GM18909 (cell line): ENCODE results near the gene FES.

Experiments used
- ATAC-seq: cut with Tn5 transposase; IDR thresholded peaks from one replicate; pipeline ENCODE4 v1.9.1; 2021; ENCODE audit warnings: mild to moderate bottlenecking; ENCODE audit not compliant: unreplicated experiment, poor library complexity

FES gene

DNA sequence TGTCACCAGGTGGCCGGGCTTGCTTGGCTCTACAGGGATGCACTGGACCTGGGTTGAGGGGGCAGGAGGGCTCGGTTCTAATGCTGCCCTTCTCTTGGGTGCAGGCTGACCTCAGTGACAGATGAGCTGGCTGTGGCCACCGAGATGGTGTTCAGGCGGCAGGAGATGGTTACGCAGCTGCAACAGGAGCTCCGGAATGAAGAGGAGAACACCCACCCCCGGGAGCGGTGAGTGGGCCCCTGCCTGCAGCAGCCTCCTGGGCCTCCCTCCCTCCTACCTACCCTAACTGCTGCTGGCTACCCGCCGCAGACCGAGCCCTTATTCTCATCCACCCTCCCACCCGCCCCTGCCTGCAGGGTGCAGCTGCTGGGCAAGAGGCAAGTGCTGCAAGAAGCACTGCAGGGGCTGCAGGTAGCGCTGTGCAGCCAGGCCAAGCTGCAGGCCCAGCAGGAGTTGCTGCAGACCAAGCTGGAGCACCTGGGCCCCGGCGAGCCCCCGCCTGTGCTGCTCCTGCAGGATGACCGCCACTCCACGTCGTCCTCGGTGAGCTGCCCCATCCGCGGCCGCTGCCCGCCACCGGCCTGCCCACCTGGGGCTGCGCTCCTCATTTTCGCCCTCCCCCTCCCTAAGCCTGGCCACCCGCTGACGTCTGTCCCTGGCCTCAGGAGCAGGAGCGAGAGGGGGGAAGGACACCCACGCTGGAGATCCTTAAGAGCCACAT lies 5.6 kb downstream of the FES start:
- ATAC-seq = no peak

- ATAC-seq = no peak
Measured at GRCh38 chr15:90890839-90891238, 6.5 kb downstream of the FES start.

DNA sequence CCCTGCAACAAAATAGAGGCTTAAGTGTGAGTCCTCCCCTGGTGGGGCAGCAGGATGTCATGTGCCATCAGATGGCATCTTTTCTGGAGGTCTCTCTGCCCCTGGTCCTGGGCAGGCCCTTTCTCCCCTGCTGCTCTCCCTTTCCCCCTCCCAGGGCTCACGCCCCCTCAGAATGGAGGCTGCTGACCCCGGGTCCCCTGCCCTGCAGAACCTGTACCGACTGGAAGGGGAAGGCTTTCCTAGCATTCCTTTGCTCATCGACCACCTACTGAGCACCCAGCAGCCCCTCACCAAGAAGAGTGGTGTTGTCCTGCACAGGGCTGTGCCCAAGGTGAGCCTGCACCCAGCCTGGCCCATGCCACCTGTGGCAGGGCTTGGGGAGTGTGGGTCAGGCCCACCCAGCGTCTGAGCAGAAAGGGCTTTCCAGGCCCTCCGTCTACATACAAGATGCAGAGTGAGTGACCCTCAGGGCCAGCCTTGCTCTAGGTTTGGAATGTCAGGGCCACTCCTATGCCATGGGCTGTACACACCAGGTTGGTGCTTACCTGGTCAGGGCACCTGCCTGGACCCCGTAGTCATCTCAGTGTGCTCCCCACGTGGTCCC lies 7.1 kb downstream of the FES start:
- no peak for ATAC-seq

- ATAC-seq = no peak
Measured at GRCh38 chr15:90892023-90892422, 7.7 kb downstream of the FES start.

DNA sequence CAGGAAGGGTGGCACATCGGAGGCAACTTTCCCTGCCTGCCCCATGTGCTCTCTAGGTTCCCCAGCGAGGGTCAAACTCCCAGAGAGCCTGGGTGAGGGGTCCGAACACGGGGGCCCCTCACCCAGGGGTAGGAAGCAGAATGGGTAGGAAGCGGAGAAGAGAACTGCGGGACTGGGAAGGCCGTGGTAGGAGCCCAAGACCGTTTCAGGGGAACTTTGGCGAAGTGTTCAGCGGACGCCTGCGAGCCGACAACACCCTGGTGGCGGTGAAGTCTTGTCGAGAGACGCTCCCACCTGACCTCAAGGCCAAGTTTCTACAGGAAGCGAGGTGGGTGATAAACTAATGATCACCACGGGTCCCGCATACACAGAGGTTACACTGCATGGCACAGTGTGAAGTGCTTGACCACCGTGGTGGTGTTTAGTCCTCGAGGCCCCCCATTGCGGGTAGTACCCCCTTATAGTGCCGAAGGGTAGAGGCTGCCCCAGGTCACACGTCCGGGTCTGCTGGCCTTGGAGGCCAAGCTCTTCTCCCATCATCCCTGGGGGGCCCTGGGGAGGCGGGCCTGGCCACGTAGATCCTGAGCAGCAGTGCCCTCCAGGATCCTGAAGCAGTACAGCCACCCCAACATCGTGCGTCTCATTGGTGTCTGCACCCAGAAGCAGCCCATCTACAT lies 8.3 kb downstream of the FES start:
- ATAC-seq = no peak

- no peak for ATAC-seq
Measured at GRCh38 chr15:90893175-90894090, 9.1 kb downstream of the FES start.

GRCh38 chr15:90895571-90896117 lies 11.3 kb downstream of the FES start:
- no peak for ATAC-seq

DNA sequence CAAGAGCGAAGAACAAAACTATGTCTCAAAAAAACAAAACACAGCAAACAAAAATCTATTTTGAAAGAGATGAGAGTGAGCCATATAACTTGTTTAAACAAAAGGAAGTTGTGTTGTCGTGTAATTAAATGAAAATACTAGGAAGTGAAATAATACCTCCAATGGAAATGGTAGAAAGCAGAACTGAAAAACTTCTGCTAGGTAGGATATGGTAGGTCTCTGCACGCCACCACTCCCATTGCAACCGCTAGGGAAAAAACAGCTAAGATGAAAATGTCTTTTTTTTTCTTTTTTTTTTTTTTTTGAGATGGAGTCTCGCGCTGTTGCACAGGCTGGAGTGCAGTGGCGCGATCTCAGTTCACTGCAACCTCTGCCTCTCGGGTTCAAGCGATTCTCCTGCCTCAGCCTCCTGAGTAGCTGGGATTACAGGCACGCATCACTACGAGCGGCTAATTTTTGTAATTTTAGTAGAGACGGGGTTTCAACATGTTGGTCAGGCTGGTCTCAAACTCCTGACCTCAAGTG lies 12.9 kb downstream of the FES start:
- peak; percentile 67 for ATAC-seq

DNA sequence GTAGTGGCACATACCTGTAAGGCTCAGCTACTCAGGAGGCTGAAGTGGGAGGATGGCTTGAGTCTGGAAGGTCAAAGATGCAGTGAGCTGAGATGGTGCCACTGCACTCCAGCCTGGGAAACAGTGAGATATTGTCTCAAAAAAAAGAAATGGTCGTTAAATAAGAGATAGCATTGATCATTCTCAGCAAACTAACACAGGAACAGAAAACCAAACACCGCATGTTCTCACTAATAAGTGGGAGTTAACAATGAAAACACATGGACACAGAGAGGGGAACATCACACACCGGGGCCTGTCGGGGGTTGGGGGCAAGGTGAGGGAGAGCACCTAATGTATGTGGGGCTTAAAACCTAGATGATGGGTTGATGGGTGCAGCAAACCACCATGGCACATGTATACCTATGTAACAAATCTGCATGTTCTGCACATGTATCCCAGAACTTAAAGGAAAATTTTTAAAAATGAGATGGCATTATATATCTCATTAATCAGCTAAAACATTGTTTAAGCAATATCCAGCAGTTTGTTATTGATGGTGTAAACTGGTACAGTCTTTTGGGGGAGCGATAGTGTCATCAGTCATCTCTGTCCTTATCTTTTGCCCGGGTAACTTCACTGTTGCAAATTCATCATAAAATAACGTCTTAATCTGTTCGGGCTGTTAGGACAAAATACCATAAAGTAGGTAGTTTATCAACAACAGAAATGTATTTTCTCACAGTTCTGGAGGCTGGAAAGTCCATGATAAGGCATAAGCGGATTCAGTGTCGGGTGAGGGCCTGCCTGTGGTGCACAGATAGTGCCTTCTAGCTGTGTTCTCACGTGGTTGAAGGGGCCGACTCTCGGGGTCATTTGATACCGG lies 17.1 kb downstream of the FES start:
- no peak for ATAC-seq

- ATAC-seq = peak; percentile 73
Measured at GRCh38 chr15:90902040-90902839, 17.9 kb downstream of the FES start.

DNA sequence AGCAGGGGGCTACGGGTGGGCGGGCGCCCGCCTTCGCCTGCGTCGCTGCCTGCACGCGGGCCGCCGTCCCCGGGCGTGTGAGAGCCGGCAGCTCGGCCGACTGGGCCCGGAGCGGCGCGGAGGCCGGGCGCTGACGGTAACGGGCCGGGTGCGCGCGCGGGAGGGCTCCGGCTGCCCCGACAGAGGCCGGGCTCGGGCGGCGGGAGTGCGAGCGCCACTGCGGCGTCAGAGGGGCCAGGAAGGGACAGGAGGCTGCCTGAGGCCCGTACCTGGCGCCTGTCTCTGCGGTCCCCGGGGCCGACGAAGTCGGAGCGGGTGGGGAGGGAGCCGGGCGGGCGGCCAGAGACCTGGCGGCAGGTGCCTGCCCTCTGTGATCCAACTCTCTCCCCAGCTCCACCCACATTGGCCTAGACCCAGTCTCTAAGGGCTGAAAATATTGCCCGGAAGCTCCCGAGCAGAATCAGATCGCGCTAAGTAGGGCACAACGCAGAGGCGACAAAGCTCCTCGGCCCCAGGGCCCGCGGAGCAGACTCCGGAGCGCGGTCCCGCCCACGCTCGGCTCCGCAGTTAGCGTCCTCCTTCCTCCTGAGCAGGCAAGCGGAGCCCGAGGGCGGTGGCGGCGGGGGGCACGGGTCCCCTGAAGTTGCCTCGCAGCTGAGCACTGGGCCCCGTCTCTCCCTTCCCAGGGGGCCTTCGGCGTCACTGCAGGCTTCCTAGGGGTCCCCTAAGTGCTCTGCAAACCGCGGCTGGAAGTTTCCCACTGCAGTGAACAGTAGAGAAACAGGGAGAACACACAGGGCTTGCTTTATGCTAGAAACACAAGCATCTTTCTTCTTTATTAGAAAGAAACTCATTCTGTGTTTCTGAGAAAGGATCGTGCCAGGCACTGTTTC lies 18.8 kb downstream of the FES start, which contains the start of gene MAN2A2:
MAN2A2 (plus strand) TSS at position 463 of the 893 bp plus-strand sequence. CDS start 906 bp downstream, outside the sequence.
- ATAC-seq = peak; percentile 52

DNA sequence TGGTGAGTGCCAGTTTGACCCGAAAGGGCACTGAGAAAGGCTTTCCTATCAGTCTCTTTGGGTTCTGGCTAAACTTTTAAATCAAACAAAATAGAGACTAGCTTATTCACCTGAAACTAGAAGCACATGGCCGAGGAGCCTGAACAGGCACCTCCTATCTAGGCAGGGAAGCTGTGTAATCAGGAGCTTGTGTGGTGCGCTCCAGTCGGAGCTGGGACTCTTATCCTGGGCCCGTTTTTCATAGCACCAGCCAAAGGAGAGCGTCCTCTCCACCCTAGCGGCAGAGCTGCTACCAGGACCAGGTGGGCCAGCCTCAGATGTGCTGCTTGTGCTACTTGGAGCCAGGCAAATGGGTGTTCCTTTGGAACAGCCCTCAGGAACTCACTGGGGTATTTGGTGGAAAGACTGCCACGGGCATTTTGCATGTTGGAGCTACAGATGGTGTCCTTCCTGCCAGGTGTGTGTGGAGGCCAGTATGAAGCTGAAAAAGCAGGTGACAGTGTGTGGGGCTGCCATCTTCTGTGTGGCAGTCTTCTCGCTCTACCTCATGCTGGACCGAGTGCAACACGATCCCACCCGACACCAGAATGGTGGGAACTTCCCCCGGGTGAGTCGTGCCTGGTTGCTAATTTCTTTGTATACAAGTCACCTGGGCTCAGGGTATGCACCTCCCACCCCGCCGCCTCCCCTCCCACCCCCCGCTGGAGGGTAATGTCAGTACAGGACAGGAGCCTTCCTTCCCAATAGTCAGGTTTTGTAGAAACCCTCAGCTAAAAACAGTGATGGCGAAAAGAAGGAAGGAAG lies 19.6 kb downstream of the FES start:
- ATAC-seq = no peak

- no peak for ATAC-seq
Measured at GRCh38 chr15:90904746-90905145, 20.4 kb downstream of the FES start.

DNA sequence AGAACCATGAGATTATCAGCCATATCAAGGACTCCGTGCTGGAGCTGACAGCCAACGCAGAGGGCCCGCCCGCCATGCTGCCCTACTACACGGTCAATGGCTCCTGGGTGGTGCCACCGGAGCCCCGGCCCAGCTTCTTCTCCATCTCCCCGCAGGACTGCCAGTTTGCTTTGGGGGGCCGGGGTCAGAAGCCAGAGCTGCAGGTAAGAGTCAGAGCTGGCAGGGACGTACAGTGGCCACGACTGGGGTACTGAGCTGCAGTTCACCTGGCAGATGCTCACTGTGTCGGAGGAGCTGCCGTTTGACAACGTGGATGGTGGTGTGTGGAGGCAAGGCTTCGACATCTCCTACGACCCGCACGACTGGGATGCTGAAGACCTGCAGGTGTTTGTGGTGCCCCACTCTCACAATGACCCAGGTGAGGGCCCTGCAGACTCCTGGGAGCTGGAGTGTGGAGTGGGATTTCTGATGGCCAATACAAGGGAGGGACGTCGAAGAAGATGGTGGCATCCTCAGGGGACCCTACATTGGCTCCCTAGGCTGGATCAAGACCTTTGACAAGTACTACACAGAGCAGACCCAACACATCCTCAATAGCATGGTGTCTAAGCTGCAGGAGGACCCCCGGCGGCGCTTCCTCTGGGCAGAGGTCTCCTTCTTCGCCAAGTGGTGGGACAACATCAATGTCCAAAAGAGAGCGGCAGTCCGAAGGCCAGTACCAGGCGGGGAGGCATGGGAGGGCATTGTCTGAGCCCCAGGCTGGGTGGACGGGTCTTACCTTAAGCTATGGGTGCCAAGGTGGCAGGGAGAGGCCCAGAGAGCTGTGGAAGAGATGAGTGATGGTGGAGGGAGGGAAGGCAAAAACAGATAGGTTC lies 21.2 kb downstream of the FES start:
- ATAC-seq = no peak

GRCh38 chr15:90906181-90906849 lies 22.0 kb downstream of the FES start:
- ATAC-seq = no peak
